GM21717 (cell line): ENCODE results near the gene ISL1.

Source experiments
- ATAC-seq: cut with Tn5 transposase; IDR thresholded peaks from one replicate; pipeline ENCODE4 v1.9.1; 2021; ENCODE audit warnings: mild to moderate bottlenecking, moderate library complexity; ENCODE audit not compliant: unreplicated experiment

Gene ISL1

GRCh38 chr5:51386916-51387883 lies 4.0 kb downstream of the ISL1 start:
- no peak for ATAC-seq

- no peak for ATAC-seq
These were observed 4.6 kb downstream of the ISL1 start for GRCh38 chr5:51387884-51388275.

GRCh38 chr5:51388488-51389287 lies 5.4 kb downstream of the ISL1 start:
- ATAC-seq = no peak

- ATAC-seq = no peak
These were observed 6.0 kb downstream of the ISL1 start for GRCh38 chr5:51389288-51389576.

GRCh38 chr5:51389577-51390463 lies 6.6 kb downstream of the ISL1 start:
- ATAC-seq = no peak

GRCh38 chr5:51391175-51391574 lies 7.9 kb downstream of the ISL1 start:
- no peak for ATAC-seq

GRCh38 chr5:51392689-51393199 lies 9.5 kb downstream of the ISL1 start:
- no peak for ATAC-seq

- ATAC-seq = no peak
These were observed 11.4 kb downstream of the ISL1 start for GRCh38 chr5:51394609-51395008.

GRCh38 chr5:51395245-51395644 lies 12.0 kb downstream of the ISL1 start:
- no peak for ATAC-seq

- no peak for ATAC-seq
These were observed 12.6 kb downstream of the ISL1 start for GRCh38 chr5:51395666-51396356.

- no peak for ATAC-seq
These were observed 13.5 kb downstream of the ISL1 start for GRCh38 chr5:51396797-51397196.

- ATAC-seq = no peak
These were observed 14.7 kb downstream of the ISL1 start for GRCh38 chr5:51397996-51398395.

- no peak for ATAC-seq
These were observed 15.8 kb downstream of the ISL1 start for GRCh38 chr5:51398875-51399642.

GRCh38 chr5:51399643-51400006 lies 16.4 kb downstream of the ISL1 start:
- ATAC-seq = no peak

GRCh38 chr5:51404255-51404654 lies 21.0 kb downstream of the ISL1 start:
- no peak for ATAC-seq

- ATAC-seq = no peak
These were observed 28.7 kb downstream of the ISL1 start for GRCh38 chr5:51411921-51412325.

- ATAC-seq = no peak
These were observed 31.3 kb downstream of the ISL1 start for GRCh38 chr5:51414516-51414915.

- ATAC-seq = no peak
These were observed 32.9 kb downstream of the ISL1 start for GRCh38 chr5:51416149-51416548.

- ATAC-seq = no peak
These were observed 49.9 kb downstream of the ISL1 start for GRCh38 chr5:51433052-51433710.
